HG03135 (cell line): Measurements from ENCODE around the gene ANGPTL4.
"Not testable (repeated sequence)": the region's sequence is repeated elsewhere in the genome, so short reads cannot be mapped to it uniquely, and the experiment has no call there.

ENCODE experiments used
- ATAC-seq: cut with Tn5 transposase; IDR thresholded peaks from one replicate; pipeline ENCODE4 v1.9.1; 2021; ENCODE audit warnings: mild to moderate bottlenecking, moderate library complexity; ENCODE audit not compliant: unreplicated experiment

The ANGPTL4 gene

DNA sequence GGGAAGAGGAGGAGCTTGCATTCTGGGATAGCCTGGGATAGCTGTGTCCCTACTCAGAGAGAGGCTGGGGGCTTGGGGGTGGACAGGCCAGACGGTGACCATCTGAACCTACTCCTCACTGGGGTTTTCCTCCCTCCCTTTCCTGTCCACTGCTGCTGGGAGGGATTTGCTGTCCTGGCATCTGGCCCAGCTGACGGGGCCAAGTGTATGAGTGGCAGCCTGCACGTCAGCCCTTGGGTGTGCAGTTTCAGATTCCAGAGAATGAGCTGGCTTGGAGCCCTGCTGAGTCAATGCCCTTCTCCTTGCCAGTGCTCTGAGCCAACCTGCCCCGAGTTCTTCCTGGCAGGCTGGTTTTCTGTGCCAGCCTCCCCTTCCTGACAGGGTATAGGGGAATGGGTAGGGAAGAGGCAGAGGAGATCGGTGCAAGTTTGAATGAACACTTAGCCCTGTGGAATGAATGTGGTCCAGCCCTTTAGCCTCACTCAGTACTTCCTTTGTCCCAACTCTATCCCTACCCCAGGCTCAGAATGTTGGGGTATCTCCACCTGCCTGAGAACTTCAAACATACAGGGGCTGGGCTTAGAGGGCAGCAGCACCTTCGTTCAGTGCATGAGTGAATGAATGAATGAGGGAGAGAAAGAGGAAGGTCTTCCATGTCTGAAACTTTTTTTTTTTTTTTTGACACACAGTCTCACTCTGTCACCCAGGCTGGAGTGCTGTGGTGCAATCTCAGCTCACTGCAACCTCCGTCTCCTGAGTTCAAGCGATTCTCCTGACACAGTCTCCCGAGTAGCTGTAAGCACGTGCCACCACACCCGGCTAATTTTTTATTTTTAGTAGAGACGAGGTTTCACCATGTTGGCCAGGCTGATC, 1.8 kb upstream of the ANGPTL4 start:
- no peak for ATAC-seq

DNA sequence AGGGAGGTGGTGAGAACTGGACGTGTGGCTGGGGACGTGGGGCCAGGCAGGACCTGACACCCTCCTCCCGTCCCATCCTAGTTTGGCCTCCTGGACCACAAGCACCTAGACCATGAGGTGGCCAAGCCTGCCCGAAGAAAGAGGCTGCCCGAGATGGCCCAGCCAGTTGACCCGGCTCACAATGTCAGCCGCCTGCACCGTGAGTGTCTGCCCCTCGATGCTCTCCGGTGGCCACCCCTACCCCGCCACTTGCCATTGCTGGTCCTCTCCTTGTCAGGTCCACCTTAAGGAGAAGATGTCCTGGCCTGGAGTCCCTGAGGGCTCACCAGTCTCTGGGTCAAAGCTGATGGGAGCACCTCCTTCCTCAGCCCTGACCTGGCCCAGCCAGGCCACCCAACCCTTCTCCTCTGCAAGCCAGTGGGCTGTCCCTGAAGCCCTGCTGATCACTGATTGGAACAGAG, 2.2 kb downstream of the ANGPTL4 start:
- no peak for ATAC-seq

DNA sequence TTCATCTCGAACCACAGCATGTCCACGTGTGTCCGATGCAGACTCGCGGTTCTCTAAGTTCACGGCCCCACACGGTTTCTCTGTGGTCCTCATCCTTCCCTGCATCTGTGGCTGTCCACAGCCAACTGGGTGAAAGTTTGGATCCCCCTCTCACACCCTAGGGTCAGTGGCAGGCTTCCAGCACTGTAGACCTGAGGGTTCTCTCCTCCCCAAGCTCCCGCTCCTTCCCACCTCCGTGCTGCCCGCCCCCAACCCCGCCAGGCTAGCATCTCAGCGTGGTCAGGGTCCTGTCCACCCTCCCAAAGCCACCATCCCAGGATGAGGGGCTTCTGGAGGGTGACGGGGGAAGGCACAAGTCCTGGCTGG, 3.0 kb downstream of the ANGPTL4 start:
- ATAC-seq = no peak

DNA sequence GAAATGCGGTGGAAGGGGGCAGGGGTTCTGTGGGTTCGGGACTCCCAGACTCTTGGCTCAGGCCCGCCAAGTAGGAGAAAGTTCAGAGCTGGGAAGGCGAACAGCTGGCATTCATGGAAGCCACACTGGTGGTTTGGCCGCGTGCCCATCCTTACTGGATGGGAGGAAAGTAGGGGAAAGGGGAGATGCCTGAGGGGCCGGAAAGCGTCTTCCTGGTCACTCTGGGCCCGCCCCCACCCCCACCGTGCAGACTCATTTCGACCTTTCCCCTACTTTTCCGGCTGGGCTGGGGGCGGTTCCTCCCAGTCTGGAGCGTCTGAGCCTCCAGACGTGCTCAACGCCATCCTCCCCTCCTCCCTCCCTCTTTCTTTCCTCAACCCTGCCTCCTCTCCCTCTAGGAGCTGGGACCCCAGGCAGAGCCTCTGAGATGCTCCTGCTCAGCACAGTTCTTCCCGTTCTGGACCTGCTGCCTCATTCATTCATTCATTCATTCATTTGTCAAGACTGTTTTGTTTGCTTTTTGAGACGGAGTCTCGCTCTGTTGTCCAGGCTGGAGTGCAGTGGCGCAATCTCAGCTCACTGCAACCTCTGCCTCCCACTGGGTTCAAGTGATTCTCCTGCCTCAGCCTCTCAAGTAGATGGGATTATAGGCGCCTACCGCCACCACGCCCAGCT, 3.5 kb downstream of the ANGPTL4 start:
- no peak for ATAC-seq

DNA sequence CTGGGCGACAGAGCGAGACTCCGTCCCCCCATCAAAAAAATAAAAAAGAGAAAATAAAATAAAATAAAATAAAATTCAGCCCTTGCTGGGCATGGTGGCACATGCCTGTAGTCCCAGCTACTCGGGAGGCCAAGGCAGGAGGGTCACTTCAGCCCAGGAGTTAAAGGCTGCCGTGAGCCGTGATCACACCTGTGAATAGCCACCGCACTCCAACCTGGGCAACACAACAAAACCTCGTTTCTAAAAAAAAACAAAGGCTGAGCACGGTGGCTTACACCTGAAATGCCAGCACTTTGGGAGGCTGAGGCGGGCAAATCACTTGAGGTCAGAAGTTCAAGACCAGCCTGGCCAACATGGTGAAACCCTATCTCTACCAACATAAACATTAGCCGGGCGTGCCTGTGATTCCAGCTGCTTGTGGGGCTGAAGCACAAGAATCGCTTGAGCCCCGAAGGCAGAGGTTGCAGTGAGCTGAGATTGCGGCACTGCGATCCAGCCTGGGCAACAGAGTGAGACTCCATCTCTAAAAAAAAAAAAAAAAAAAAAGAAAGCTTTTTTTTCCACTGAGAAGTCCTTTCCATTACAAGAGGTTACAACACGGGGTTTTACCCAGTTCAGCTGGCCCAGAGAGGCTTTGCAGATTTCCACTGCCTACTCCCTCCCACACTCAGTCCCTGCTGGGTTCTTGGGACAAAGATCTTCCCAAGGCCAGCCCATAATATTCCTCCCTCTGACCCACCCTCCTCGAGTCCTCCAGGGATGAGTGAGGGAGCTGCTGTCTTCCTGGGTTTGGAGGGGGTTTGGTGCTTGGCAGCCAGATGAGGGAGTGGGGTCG, 6.4 kb downstream of the ANGPTL4 start:
- no peak for ATAC-seq

DNA sequence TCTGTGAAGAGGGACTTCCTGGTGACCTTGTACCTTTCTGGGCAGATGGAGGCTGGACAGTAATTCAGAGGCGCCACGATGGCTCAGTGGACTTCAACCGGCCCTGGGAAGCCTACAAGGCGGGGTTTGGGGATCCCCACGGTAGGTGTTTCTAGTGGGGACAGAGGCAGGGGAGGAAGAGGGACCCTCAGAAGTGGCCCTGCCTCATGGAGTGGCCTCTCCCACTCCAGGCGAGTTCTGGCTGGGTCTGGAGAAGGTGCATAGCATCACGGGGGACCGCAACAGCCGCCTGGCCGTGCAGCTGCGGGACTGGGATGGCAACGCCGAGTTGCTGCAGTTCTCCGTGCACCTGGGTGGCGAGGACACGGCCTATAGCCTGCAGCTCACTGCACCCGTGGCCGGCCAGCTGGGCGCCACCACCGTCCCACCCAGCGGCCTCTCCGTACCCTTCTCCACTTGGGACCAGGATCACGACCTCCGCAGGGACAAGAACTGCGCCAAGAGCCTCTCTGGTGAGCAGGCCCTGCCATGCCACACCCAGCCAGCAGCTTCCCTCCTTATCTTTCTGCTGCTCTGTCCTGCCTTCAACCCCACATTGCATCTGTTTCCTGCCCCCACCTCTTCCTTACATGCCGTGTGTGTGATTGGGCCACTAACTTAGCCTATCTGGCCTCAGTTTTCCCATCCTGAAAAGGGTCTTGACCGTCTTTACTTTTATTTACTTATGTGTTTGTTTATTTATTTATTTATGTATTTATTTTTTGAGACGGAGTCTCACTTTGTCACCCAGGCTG, 7.3 kb downstream of the ANGPTL4 start:
- no peak for ATAC-seq

DNA sequence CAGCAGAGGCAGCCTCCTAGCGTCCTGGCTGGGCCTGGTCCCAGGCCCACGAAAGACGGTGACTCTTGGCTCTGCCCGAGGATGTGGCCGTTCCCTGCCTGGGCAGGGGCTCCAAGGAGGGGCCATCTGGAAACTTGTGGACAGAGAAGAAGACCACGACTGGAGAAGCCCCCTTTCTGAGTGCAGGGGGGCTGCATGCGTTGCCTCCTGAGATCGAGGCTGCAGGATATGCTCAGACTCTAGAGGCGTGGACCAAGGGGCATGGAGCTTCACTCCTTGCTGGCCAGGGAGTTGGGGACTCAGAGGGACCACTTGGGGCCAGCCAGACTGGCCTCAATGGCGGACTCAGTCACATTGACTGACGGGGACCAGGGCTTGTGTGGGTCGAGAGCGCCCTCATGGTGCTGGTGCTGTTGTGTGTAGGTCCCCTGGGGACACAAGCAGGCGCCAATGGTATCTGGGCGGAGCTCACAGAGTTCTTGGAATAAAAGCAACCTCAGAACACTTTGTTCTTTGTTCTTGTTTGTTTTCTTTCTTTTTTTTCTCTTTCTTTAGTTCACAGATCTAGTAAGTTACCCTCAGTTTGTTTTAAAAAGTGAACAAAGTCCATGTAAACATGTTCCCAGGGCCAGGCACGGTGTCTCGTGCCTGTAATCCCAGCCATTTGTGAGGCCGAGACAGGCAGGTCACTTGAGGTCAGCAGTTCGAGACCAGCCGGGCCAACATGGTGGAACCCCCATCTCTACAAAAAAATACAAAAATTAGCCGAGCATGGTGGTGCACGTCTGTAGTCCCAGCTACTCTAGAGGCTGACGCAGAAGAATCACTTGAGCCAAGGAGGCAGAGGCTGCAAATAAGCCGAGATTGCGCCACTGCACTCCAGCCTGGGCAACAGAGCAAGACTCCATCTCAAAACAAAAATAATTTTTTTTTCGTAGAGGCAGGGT, 10.2 kb downstream of the ANGPTL4 start:
- ATAC-seq = no peak

DNA sequence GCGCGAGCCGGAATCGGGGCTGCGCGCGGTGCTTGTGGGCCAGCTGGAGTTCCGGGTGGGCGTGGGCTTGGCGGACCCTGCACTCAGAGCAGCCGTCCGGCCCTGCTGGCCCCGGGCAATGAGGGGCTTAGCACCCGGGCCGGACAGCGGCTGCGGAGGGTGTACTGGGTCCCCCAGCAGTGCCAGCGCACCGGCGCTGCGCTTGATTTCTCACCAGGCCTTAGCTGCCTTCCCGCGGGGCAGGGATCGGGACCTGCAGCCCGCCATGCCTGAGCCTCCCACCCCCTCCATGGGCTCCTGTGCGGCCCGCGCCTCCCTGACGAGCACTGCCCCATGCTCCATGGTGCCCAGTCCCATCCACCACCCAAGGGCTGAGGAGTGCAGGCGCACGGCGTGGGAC, 11.8 kb downstream of the ANGPTL4 start:
- not testable (repeated sequence) for ATAC-seq

DNA sequence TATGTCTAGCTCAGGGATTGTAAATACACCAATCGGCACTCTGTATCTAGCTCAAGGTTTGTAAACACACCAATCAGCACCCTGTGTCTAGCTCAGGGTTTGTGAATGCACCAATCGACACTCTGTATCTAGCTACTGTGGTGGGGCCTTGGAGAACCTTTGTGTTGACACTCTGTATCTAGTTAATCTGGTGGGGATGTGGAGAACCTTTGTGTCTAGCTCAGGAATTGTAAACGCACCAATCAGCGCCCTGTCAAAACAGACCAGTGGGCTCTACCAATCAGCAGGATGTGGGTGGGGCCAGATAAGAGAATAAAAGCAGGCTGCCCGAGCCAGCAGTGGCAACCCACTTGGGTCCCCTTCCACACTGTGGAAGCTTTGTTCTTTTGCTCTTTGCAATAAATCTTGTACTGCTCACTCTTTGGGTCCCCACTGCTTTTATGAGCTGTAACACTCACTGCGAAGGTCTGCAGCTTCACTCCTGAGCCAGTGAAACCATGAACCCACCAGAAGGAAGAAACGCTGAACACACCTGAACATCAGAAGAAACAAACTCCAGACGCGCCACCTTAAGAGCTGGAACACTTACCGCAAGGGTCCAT, 12.5 kb downstream of the ANGPTL4 start:
- ATAC-seq = not testable (repeated sequence)

DNA sequence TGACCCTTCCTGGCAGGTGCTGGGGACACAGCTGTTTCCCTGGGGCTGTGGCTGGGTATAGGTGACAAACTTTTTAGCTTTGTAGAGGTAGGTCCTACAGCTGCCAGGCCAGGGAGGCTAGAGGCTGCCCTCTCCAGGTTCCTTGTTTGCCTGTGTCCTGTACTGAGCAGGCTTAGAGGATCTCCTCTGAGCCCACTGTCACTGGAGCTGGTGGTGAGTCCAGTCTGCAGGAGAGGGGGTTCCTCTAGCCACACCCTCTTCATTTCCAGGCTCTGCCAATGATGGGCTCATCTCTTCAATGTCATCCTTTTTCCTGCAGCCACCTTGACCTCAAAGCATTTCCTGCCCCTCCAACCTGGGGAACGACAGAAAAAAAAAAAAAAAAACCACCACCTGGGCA, 13.6 kb downstream of the ANGPTL4 start:
- no peak for ATAC-seq

DNA sequence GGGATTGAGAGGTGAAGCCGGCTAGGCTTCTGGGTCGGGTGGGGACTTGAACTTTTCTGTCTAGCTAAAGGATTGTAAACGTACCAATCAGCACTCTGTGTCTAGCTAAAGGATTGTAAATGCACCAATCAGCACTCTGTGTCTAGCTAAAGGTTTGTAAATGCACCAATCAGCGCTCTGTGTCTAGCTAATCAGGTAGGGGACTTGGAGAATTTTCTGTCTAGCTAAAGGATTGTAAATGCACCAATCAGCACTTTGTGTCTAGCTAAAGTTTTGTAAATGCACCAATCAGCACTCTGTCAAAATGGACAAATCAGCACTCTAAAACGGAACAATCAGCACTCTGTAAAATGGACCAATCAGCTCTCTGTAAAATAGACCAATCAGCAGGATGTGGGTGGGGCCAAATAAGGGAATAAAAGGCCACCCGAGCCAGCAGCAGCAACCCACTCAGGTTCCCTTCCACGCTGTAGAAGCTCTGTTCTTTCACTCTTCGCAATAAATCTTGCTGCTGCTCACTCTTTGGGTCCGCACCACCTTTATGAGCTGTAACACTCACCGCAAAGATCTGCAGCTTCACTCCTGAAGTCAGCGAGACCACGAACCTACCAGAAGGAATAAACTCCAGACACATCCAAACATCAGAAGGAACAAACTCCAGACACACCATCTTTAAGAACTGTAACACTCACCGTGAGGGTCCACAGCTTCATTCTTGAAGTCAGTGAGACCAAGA, 15.4 kb downstream of the ANGPTL4 start:
- ATAC-seq = not testable (repeated sequence)

DNA sequence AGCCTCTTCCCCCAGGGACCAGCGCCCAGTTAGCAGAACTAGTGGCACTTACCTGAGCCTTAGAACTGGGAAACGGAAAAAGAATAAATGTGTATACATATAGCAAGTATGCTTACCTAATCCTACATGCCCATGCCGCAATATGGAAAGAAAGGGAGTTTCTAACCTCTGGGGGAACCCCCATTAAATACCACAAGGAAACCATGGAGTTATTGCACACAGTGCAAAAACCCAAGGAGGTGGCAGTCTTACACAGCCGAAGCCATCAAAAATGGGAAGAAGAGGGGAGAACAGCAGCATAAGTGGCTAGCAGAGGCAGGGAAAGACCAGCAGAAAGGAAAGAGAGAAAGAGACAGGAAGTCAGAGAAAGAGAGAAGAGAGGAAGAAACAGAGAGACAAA, 20.6 kb downstream of the ANGPTL4 start:
- not testable (repeated sequence) for ATAC-seq

DNA sequence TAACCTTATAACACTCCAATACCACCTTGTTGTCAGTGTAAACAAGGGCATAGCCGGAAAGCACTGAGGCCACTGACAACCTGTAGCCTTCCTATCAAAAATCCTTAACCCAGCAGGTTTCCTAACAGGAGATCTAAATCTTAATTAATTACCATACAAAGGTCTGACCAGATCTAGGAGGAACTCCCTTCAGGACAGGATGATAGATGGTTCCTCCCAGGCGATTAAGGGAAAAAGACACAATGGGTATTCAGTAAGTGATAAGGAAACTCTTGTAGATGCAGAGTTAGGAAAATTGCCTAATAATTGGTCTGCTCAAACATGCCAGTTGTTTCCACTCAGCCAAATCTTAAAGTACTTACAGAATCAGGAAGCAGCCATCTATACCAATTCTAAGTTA, 21.1 kb downstream of the ANGPTL4 start:
- ATAC-seq = not testable (repeated sequence)

DNA sequence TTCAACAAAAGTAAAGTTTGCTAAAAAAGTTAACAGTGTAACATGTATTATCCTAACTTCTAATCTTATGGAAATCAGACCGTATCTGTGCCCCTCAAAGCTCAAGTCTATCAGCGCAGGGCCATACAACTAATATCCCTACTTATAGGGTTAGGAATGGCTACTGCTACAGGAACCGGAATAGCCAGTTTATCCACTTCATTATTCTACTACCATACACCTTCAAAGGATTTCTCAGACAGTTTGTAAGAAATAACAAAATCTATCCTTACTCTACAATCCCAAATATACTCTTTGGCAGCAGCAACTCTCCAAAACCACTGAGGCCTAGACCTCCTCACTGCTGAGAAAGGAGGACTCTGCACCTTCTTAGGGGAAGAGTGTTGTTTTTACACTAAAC, 21.6 kb downstream of the ANGPTL4 start:
- ATAC-seq = not testable (repeated sequence)

DNA sequence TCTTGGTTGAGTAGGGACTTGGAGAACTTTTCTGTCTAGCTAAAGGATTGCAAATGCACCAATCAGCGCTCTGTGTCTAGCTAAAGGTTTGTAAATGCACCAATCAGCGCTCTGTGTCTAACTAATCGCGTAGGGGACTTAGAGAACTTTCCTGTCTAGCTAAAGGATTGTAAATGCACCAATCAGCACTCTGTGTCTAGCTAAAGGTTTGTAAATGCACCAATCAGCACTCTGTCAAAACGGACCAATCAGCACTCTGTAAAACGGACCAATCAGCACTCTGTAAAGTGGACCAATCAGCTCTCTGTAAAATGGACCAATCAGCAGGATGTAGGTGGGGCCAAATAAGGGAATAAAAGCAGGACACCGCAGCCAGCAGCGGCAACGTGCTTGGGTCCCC, 22.5 kb downstream of the ANGPTL4 start:
- ATAC-seq = not testable (repeated sequence)

DNA sequence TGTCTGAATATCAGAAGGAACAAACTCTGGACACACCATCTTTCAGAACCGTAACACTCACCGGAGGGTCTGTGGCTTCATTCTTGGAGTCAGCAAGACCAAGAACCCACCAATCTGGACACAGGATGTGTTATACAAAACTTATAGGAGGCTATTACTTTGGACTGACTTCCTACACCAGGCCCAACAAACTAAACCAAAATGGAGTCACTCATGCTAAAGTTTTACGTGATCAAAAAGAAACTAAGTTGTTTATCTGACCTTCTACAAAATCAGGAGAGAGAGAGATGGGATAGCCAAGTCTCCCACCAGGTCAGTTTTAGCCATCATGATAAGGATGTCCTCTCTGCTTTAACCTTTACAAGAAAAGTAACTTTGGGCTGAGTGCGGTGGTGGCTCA, 23.0 kb downstream of the ANGPTL4 start:
- no peak for ATAC-seq

DNA sequence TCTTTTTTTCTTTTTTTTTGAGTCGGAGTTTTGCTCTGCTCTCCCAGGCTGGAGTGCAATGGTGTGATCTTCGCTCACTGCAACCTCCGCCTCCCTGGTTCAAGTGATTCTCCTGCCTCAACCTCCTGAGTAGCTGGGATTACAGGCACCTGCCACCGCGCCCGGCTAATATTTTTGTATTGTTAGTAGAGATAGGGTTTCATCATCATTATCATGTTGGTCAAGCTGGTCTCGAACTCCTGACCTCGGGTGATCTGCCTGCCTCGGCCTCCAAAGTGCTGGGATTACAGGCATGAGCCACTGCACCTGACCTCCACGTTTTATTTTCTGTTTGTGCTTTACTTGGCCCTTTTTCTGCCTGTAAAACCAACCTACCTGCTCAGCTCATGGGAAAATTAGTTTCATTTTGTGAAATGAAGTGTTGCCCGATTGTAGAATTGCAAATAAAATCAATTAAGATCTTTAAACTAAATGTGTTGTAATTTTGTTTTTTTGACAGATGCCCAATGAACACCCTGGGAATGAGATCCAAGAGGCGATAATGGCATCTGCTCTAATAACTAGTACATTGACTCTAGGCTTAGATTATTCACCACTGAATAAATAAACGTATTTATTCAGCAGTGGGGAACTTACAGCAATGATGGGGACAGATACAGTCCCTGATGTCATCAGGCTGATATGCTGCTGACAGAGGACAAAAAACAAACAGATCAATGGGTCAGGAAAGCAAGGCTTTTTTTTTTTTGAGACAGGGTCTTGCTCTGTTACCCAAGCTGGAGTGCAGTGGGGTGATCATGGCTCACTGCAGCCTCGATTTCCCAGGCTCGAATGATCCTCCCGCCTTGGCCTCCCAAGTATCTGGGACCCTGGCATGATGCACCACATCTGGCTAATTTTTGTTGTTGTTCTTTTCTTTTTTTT, 24.0 kb downstream of the ANGPTL4 start:
- ATAC-seq = no peak
